BE2C (cell line): ENCODE measurements around the gene RAB40B.

ENCODE experiments used
- DNase-seq: peaks from one replicate; pipeline ENCODE4 v3.0.0-alpha.2; 2020
- H3K27me3 ChIP-seq: fragments of 250-450 bp; sonication (Bioruptor Pico); 2 replicates; pipeline ENCODE4 v1.5.1; 2020; ENCODE audit warnings: mild to moderate bottlenecking
- H3K36me3 ChIP-seq: fragments of 250-450 bp; sonication (Bioruptor Pico); 2 replicates; pipeline ENCODE4 v1.5.1; 2020; ENCODE audit warnings: mild to moderate bottlenecking
- H3K4me1 ChIP-seq: fragments of 250-450 bp; sonication (Bioruptor Pico); 2 replicates; pipeline ENCODE4 v1.5.1; 2020
- H3K4me3 ChIP-seq: 2 replicates; pipeline ENCODE4 v1.5.1; 2011; ENCODE audit warnings: low read depth, low read length
- H3K9me3 ChIP-seq: fragments of 250-450 bp; sonication (Bioruptor Pico); 2 replicates; pipeline ENCODE4 v1.5.1; 2020
- TF ChIP-seq, protein P1 (sequence below): IDR thresholded peaks from 2 replicates; pipeline ENCODE4 v1.5.1; 2012; ENCODE audit warnings: mild to moderate bottlenecking, low read depth, low read length

Gene RAB40B

DNA sequence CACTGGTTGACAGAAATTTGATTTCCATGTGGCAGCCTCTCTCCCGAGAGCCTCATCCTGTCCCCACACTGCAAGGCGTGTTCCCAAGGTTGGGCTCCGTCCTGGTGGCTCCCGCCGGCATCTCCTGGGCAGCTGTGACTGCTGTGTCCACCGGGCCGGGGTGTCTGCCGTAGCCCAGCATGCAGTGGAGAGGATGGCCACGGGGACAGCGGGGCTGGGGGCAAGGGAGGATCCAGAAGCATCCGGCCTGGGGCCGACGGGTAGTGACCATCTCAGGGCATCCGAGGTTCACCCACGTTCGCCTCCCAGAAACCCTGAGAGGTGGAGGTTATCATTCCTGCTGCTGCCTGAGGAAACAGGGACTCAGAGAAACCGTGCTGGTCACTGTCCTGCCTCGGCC is 7.3 kb upstream of the RAB40B start:
- Histone ChIP-seq H3K27me3 (no peaks in the 10 kb centered on the region), H3K36me3 (no peaks in the 10 kb centered on the region), H3K9me3 (no peaks in the 10 kb centered on the region), H3K4me1 (no peaks in the 10 kb centered on the region), H3K4me3 (no peak overlapping the region)
- no peak for DNase-seq
- TF ChIP-seq, protein P1, sequence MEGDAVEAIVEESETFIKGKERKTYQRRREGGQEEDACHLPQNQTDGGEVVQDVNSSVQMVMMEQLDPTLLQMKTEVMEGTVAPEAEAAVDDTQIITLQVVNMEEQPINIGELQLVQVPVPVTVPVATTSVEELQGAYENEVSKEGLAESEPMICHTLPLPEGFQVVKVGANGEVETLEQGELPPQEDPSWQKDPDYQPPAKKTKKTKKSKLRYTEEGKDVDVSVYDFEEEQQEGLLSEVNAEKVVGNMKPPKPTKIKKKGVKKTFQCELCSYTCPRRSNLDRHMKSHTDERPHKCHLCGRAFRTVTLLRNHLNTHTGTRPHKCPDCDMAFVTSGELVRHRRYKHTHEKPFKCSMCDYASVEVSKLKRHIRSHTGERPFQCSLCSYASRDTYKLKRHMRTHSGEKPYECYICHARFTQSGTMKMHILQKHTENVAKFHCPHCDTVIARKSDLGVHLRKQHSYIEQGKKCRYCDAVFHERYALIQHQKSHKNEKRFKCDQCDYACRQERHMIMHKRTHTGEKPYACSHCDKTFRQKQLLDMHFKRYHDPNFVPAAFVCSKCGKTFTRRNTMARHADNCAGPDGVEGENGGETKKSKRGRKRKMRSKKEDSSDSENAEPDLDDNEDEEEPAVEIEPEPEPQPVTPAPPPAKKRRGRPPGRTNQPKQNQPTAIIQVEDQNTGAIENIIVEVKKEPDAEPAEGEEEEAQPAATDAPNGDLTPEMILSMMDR: no peak

DNA sequence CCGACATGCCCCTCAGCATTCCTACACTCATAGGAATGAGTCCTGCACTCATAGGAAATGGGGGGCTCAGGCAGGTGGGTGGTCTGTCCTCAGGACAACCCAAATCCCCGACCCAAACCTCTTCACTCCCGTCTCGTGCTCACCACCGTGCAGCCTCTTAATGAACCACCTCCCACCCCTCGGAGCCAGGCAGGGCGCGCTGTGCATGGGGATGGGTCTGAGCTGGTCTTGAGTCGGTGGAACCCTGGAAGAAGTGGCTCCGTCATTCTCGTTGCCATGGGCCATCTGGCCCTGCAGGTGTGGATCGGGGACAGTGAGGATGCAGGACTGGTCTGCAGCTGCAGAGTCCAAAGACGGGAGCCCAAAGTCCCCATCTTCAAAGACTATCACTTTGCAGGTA is 6.4 kb upstream of the RAB40B start:
- TF ChIP-seq, protein P1: no peak
- Histone ChIP-seq H3K27me3 (no peaks in the 10 kb centered on the region), H3K36me3 (no peaks in the 10 kb centered on the region), H3K4me3 (no peak overlapping the region), H3K9me3 (no peaks in the 10 kb centered on the region), H3K4me1 (no peaks in the 10 kb centered on the region)
- no peak for DNase-seq

DNA sequence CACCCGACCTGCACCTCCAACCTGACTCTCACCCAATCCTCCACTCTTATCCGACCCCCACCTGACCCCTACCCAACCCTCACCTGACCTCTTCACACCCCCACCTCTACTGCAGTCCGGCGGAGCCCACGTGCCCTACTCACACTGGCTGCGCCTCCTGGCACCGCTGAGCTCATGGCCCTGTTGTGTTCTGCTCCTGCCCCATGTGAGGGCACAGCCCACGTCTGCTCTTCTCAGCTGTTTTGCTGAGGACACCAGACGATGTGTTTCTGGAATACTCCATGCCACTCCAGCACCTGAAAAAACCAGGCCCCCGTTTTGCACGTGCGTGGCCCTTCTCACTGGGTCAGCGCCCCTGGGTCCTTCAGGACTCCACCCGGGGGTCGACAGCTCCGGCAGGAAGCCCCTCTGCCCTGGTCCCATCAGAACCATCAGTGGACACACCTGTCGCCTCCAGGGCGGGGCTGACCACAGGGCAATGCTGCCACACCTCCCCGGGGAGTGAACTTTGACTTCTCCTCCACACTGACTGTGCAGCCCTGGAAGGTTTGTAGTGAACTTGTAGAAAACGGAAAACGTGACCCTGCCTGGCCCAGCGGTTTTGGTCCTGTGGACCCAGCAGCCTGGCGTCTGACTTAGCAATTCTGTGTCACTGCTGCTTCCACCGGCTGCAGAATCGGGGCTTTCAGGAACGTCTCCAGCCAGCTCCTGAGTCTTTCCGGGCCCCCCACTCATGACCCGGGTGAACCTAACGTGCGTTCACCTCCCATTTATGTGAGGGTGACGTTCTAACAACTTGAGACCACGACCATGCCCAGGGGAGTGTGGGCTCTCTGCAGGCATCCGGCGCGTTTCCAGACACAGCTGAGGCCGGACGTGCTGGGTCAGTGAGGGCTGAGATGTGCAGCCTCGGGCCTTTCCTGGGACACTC is 5.7 kb upstream of the RAB40B start:
- TF ChIP-seq, protein P1: no peak
- no peaks in the 10 kb centered on the region for H3K36me3 ChIP-seq
- H3K4me3 ChIP-seq: no peak overlapping the region
- H3K27me3 ChIP-seq: no peaks in the 10 kb centered on the region
- no peak for DNase-seq
- no peaks in the 10 kb centered on the region for H3K9me3 ChIP-seq
- no peaks in the 10 kb centered on the region for H3K4me1 ChIP-seq

DNA sequence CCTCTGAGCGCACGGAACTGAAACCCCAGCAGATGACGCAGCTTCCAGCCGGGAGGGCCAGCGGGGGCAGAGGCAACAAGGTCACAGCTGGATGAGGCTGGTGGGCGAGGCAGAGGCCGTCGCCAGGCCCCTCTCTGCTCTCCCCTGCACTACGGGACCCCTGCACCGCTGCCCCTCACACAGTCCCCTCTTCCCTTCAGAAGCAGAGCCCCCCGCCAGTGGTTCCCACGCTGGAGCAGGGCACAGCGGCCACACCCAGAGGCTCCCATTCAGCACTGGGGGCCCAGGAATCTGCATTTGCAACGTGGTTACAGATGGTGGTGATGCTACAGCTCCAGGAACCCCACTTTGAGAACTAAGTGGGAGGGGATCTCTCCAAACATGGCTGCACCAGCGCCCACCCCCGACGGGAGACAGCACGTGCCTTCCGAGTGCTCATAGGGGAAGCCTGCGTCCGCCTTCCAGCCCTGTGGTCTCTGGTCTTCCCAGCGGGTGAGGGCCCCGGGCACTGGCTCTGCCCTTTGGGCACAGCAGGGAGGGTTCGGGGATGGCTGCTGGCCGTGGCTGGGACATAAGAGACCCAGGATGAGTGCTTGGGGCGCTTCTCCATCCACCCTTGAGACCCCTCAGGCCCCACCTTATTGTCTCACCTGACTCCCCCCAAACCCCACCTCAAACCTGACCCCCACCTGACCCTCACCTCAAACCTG is 4.7 kb upstream of the RAB40B start:
- DNase-seq: no peak
- H3K9me3 ChIP-seq: no peaks in the 10 kb centered on the region
- H3K4me3 ChIP-seq: no peak overlapping the region
- no peaks in the 10 kb centered on the region for H3K4me1 ChIP-seq
- no peaks in the 10 kb centered on the region for H3K27me3 ChIP-seq
- H3K36me3 ChIP-seq: no peaks in the 10 kb centered on the region
- TF ChIP-seq, protein P1: no peak

DNA sequence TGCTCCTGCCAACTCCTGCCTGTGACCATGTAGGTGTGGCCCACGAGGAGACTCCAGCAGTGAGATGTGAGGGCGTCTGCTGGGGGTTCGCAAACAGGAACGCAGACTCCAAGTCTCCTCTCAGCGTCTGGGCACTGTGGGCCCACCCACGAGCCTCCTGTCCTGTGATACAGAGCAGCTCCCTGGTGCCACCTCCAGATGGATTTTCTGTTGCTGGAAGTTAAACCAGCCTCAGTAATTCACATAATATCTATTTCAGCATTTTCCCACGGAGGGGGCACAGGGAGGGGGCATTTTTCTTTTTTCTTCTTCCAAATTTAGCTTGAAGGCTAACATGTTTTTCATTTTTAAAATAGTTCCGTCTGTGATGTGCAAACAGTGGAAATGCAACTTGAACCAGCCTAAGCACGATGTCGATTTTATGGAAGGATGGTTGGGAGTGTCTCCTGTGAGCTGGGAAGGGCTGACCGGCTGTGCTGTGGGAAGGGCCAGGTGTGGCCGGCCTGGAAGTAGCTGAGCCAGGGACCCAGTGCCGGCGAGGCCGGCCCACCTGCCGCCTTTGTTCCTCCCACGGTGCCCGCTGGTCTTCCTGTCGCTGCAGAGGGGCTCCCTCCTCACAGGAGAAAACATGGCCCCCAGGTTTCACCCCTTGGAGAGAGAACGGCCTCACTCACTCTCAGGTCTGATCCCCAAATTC is 3.9 kb upstream of the RAB40B start:
- Histone ChIP-seq H3K9me3 (no peaks in the 10 kb centered on the region), H3K36me3 (no peaks in the 10 kb centered on the region), H3K27me3 (peaks cover 5% of the 10 kb centered on the region; the same call in 1 of the 2 replicates), H3K4me1 (no peaks in the 10 kb centered on the region), H3K4me3 (no peak overlapping the region)
- DNase-seq: no peak
- TF ChIP-seq, protein P1: no peak
